Measurements from ENCODE around the gene PNMA8B. TPM values are rescaled to one million over a fixed set of nuclear protein-coding genes. Genes with fewer than 3 reads are reported as not detected.
A peak's percentile ranks its signal among the peaks of the same experiment; 100 is the strongest.

PNMA8B gene
- total RNA-seq, 2 donors from 2014 or later = 0.05 to 0.12 TPM

GRCh38 chr19:46472592-46472991 lies 23.1 kb downstream of the PNMA8B start:
- Mint-ChIP-seq H3K36me3 (ENCODE audit: insufficient read depth in 2 of 2) (no peaks in the 10 kb centered on the region), H3K9me3 (no peaks in the 10 kb centered on the region), H3K27ac (no peak overlapping the region), H3K4me1 (ENCODE audit: low read depth) (peaks cover 1% of the 10 kb centered on the region), H3K27me3 (ENCODE audit: low read depth) (peaks cover 56% of the 10 kb centered on the region), H3K4me3 (no peak overlapping the region)
- no peak for DNase-seq
- ATAC-seq (replicated peaks in 1 of 2) = no peak

GRCh38 chr19:46471811-46472543 lies 23.7 kb downstream of the PNMA8B start:
- no peak for ATAC-seq (replicated peaks in 1 of 2)
- H3K4me3 Mint-ChIP-seq = peak overlapping the region in 1 of 2 donors; percentile 5
- no peaks in the 10 kb centered on the region for H3K9me3 Mint-ChIP-seq
- no peaks in the 10 kb centered on the region for H3K36me3 Mint-ChIP-seq (ENCODE audit: insufficient read depth in 2 of 2)
- H3K4me1 Mint-ChIP-seq (ENCODE audit: low read depth) = peaks cover 7% of the 10 kb centered on the region
- DNase-seq = no peak
- peaks cover 60% of the 10 kb centered on the region for H3K27me3 Mint-ChIP-seq (ENCODE audit: low read depth)
- no peak overlapping the region for H3K27ac Mint-ChIP-seq

DNA sequence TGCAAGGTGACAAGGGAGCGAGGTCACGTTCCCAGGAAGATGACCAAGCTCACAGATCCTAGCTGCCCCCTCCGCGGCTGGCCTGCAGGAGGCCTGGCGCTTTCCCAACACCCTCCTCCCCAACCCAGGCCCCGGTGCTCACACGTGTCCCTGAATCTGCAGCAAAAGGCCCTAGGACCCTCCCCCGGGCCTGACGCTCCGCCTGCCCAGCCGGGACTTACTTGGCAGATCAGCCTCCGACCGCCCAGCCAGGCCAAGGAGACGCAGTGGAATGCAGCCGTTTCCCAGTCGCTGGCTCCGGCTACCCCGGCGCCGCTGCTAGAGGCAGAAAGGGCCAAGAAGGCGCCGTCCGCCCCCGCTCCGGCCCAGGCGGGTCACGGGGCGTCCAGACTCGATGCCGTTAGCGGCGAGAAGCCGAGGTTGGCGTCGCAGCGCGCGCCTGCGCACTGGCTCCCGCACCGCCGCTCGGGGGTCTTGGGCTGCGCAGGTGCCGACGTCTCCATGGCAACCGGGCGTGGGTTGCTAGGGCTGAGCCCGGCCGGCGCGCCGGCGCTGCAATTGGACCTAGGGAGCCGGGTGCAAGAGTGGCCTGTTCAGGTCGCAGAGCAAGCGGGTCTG lies 24.4 kb downstream of the PNMA8B start, which contains the start of gene PNMA8A:
Gene PNMA8A (minus strand): TSS at position 448 of the 618 bp plus-strand sequence. CDS start 528 bp downstream, outside the sequence.
- Mint-ChIP-seq H3K9me3 (no peaks in the 10 kb centered on the region), H3K4me1 (ENCODE audit: low read depth) (peaks cover 14% of the 10 kb centered on the region), H3K27ac (no peak within 1 kb of the TSS), H3K4me3 (peak within 1 kb of the TSS in 1 of 2 donors; percentile 5), H3K27me3 (ENCODE audit: low read depth) (peaks cover 66% of the 10 kb centered on the region), H3K36me3 (ENCODE audit: insufficient read depth in 2 of 2) (no peaks in the 10 kb centered on the region)
- DNase-seq (peak in 1 of 2 donors; percentile 45), ATAC-seq (replicated peaks in 1 of 2) (peak in 1 of 2 donors; percentile 57)

GRCh38 chr19:46470376-46470775 lies 25.3 kb downstream of the PNMA8B start:
- Mint-ChIP-seq H3K36me3 (ENCODE audit: insufficient read depth in 2 of 2) (no peaks in the 10 kb centered on the region), H3K4me1 (ENCODE audit: low read depth) (peaks cover 14% of the 10 kb centered on the region), H3K9me3 (no peaks in the 10 kb centered on the region), H3K27ac (no peak overlapping the region), H3K4me3 (no peak overlapping the region), H3K27me3 (ENCODE audit: low read depth) (peaks cover 68% of the 10 kb centered on the region)
- ATAC-seq (replicated peaks in 1 of 2) (no peak), DNase-seq (no peak)

GRCh38 chr19:46469541-46470185 lies 26.0 kb downstream of the PNMA8B start:
- DNase-seq = no peak

GRCh38 chr19:46466536-46467196 lies 29.0 kb downstream of the PNMA8B start:
- peak in 1 of 2 donors; percentile 37 for DNase-seq
- peaks cover 14% of the 10 kb centered on the region for H3K4me1 Mint-ChIP-seq (ENCODE audit: low read depth)
- H3K9me3 Mint-ChIP-seq = no peaks in the 10 kb centered on the region
- H3K36me3 Mint-ChIP-seq (ENCODE audit: insufficient read depth in 2 of 2) = no peaks in the 10 kb centered on the region
- H3K27ac Mint-ChIP-seq = peak overlapping the region; percentile 12
- H3K4me3 Mint-ChIP-seq = peak overlapping the region; percentile 56 to 83
- H3K27me3 Mint-ChIP-seq (ENCODE audit: low read depth) = peaks cover 55% of the 10 kb centered on the region
- peak; percentile 65 to 88 for ATAC-seq (replicated peaks in 1 of 2)

More at GRCh38 chr19:46469541-46470185, 26.0 kb downstream of the PNMA8B start:
- Mint-ChIP-seq H3K4me3 (no peak overlapping the region), H3K9me3 (no peaks in the 10 kb centered on the region), H3K36me3 (ENCODE audit: insufficient read depth in 2 of 2) (no peaks in the 10 kb centered on the region), H3K27me3 (ENCODE audit: low read depth) (peaks cover 75% of the 10 kb centered on the region), H3K27ac (no peak overlapping the region), H3K4me1 (ENCODE audit: low read depth) (peaks cover 14% of the 10 kb centered on the region)
- no peak for ATAC-seq (replicated peaks in 1 of 2)

GRCh38 chr19:46463516-46463915 lies 32.2 kb downstream of the PNMA8B start:
- H3K27me3 Mint-ChIP-seq (ENCODE audit: low read depth) = peaks cover 37% of the 10 kb centered on the region
- no peak overlapping the region for H3K27ac Mint-ChIP-seq
- H3K4me3 Mint-ChIP-seq = no peak overlapping the region
- no peaks in the 10 kb centered on the region for H3K36me3 Mint-ChIP-seq (ENCODE audit: insufficient read depth in 2 of 2)
- H3K9me3 Mint-ChIP-seq = no peaks in the 10 kb centered on the region
- peaks cover 14% of the 10 kb centered on the region for H3K4me1 Mint-ChIP-seq (ENCODE audit: low read depth)
- no peak for DNase-seq
- no peak for ATAC-seq (replicated peaks in 1 of 2)

- H3K27me3 Mint-ChIP-seq (ENCODE audit: low read depth) = peaks cover 27% of the 10 kb centered on the region
- H3K9me3 Mint-ChIP-seq = no peaks in the 10 kb centered on the region
- H3K27ac Mint-ChIP-seq = no peak overlapping the region
- no peaks in the 10 kb centered on the region for H3K36me3 Mint-ChIP-seq (ENCODE audit: insufficient read depth in 2 of 2)
- peaks cover 2% of the 10 kb centered on the region for H3K4me1 Mint-ChIP-seq (ENCODE audit: low read depth)
- ATAC-seq (replicated peaks in 1 of 2) = no peak
- H3K4me3 Mint-ChIP-seq = no peak overlapping the region
- DNase-seq = no peak
Observed at GRCh38 chr19:46461537-46461936, 34.1 kb downstream of the PNMA8B start.

DNA sequence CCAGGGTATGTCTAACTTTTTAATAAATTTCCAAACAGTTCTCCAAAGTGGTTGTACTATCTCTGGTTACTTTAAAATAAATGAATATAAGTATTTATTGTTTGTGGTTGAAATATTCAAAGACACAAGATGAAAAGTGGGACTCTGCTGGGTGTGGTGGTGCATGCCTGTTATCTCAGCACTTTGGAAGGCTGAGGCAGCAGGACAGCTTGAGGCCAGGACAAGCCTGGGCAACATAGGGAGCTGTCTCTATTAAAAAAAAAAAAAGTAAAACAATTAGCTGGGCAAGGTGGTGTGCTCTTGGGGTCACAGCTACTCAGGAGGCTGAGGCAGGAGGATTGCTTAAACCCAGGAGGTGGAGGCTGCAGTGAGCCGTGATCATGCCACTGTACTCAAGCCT lies 34.7 kb downstream of the PNMA8B start:
- Mint-ChIP-seq H3K36me3 (ENCODE audit: insufficient read depth in 2 of 2) (no peaks in the 10 kb centered on the region), H3K27me3 (ENCODE audit: low read depth) (peaks cover 30% of the 10 kb centered on the region), H3K4me1 (ENCODE audit: low read depth) (no peaks in the 10 kb centered on the region), H3K27ac (no peak overlapping the region), H3K4me3 (no peak overlapping the region), H3K9me3 (no peaks in the 10 kb centered on the region)
- DNase-seq = no peak
- no peak for ATAC-seq (replicated peaks in 1 of 2)

- DNase-seq (no peak), ATAC-seq (replicated peaks in 1 of 2) (no peak)
- Mint-ChIP-seq H3K27ac (no peak overlapping the region), H3K9me3 (no peaks in the 10 kb centered on the region), H3K4me3 (no peak overlapping the region), H3K36me3 (ENCODE audit: insufficient read depth in 2 of 2) (no peaks in the 10 kb centered on the region), H3K27me3 (ENCODE audit: low read depth) (peaks cover 25% of the 10 kb centered on the region), H3K4me1 (ENCODE audit: low read depth) (no peaks in the 10 kb centered on the region)
Observed at GRCh38 chr19:46460055-46460454, 35.6 kb downstream of the PNMA8B start.

- H3K9me3 Mint-ChIP-seq = no peaks in the 10 kb centered on the region
- H3K27ac Mint-ChIP-seq = no peak overlapping the region
- H3K36me3 Mint-ChIP-seq (ENCODE audit: insufficient read depth in 2 of 2) = no peaks in the 10 kb centered on the region
- DNase-seq (no peak), ATAC-seq (replicated peaks in 1 of 2) (no peak)
- H3K4me1 Mint-ChIP-seq (ENCODE audit: low read depth) = no peaks in the 10 kb centered on the region
- peaks cover 17% of the 10 kb centered on the region for H3K27me3 Mint-ChIP-seq (ENCODE audit: low read depth)
- no peak overlapping the region for H3K4me3 Mint-ChIP-seq
Observed at GRCh38 chr19:46456930-46457329, 38.7 kb downstream of the PNMA8B start.

DNA sequence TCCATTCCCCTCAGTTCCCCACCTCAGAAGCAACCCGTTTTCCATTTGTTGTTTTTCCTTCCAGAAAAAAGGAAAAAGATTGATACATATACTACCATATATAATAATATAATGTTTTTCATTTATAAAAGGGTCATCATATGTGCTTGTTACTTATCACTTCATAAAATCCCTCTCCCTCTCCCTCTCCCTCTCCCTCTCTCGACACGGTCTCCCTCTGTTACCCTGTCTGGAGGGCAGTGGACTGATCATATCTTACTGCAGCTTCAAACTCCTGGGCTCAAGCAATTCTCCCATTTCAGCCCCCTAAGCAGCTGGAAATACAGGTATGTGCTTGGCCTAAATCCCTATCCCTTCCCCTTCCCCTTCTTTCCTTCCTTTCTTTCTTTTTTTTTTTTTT lies 41.4 kb downstream of the PNMA8B start:
- peaks cover 28% of the 10 kb centered on the region for H3K27me3 Mint-ChIP-seq (ENCODE audit: low read depth)
- DNase-seq (no peak), ATAC-seq (replicated peaks in 1 of 2) (no peak)

GRCh38 chr19:46453661-46454060 lies 42.0 kb downstream of the PNMA8B start:
- no peak for DNase-seq
- Mint-ChIP-seq H3K27me3 (ENCODE audit: low read depth) (peaks cover 28% of the 10 kb centered on the region), H3K36me3 (ENCODE audit: insufficient read depth in 2 of 2) (no peaks in the 10 kb centered on the region), H3K27ac (no peak overlapping the region), H3K4me3 (no peak overlapping the region), H3K4me1 (ENCODE audit: low read depth) (no peaks in the 10 kb centered on the region), H3K9me3 (peaks cover 0 to 6% of the 10 kb centered on the region in 2 donors)
- no peak for ATAC-seq (replicated peaks in 1 of 2)

More for the DNA sequence above, 41.4 kb downstream of the PNMA8B start:
- H3K4me3 Mint-ChIP-seq = no peak overlapping the region
- peaks cover 0 to 6% of the 10 kb centered on the region in 2 donors for H3K9me3 Mint-ChIP-seq
- H3K36me3 Mint-ChIP-seq (ENCODE audit: insufficient read depth in 2 of 2) = no peaks in the 10 kb centered on the region
- no peaks in the 10 kb centered on the region for H3K4me1 Mint-ChIP-seq (ENCODE audit: low read depth)
- no peak overlapping the region for H3K27ac Mint-ChIP-seq

Data from activated T-cell treated with anti-CD3 and anti-CD28 coated beads, Interleukin-2, amount 50 U/mL, for 72 hours (primary cell).